NCI-H446 (cell line): ENCODE results near the gene ANO7.

Source experiments
- DNase-seq, 2 experiments: peaks; one replicate each; lab custom pipeline; 2025; lab: John Stamatoyannopoulos, UW

The ANO7 gene

DNA sequence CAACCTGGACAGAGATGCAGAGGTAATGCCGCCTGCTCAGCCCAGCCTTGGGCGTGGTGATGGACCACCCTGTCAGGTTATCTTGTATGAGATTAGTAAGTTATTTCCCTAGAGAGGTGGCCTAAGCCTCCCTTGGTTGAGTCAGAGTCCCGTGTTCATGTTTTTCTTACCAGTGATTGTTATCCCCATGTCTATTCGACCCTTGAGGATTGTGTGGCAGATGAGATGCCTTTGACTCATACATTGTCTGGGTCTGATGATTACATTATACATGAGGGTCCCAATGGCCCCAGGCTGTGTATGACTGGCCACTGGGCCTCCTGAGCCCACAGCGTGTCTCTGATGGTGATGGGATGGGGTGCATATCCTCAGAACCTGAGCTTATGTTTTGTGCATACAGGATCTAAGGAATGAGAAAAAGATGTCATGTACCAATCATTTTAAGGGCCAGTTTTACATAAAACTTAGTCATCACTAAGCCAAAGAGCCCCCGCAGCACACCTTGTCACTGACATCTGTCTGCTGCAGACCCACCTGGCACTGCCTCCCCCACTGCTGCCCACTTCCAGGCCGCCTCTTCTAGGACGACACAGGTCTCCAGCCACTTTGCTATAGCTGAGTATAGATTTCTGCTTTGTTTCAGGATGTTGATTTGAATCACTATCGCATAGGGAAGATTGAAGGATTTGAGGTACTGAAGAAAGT is 30.5 kb upstream of the ANO7 start:
- DNase-seq, result no peak

DNA sequence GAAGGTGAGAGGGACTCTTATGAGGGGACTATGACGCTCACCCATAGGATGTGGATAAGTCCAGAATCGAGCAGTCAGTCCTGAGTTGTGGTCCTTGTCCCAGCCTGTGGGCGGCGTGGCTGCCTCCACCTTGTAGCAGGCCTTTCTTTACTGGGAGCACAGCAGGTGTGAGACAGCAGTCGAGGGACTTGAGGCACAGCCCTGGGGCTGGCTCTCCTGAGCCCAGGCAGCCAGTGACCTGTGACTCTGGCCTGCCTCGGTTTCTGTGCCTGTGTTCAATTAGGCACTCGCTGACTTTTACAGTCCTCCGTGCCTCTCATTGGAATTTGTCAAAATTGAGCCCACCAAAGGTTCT is 30.0 kb upstream of the ANO7 start:
- no peak for DNase-seq

DNA sequence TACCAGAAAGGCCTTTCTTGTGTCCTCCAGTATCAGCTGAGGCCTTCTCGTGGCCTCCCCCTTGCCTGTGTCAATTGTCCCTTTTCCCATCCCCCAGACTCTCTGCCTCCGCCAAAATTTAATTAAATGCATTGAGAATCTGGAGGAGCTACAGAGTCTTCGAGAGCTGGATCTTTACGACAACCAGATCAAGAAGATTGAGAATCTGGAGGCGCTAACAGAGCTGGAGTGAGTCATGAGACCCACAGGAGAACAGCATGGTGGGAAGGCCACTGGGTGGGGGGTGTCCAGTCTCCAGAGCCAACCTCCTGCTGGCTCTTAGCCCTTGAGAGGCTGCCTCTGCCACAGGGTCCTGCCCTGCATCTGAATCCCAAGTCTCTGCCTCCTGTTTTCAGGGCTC is 29.4 kb upstream of the ANO7 start:
- DNase-seq, result no peak

DNA sequence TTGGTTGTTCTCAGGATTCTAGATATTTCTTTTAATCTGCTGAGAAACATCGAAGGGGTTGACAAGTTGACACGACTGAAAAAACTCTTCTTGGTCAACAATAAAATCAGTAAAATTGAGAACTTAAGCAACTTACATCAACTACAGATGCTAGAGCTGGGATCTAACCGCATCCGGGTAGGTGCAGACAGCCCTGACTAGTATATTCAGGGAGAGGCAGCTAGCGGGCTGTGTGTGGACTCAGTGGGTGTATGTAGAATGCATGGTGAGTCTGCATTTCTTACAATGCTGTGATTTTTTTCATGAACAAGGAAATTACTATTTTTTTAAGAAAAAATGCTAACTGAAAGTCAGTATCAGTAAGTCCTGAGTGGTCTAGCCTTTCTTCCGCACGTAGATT is 28.2 kb upstream of the ANO7 start:
- no peak for DNase-seq

DNA sequence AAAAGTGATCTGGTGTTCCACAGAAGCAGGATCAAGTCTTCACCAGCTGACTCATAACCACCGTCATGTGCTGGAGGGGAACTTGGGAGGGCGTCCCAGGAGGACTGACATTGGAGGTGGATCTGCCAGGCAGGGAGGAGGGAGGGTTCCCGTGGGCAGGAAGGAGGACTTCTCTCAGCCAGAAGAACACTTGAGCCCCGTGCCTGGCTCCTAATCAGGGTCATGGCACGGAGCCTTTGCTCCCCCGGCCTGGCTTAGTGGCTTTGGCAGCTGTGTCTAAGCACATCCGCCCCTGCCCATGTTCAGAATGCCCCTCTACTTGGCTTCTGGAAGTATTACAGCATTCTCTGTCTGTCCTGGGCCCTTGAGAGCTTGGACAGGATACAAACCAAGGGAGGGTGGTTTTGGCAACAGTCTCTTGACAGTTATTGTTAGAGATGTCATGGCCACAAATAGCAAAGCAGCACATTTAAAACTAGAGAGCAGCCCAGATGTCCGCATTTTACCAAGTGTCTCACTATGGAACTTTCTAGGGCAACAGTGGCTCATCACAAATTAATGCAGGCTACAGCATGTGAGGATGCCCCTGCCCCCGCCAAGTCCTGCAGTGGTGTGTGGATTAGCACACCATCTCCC is 26.7 kb upstream of the ANO7 start:
- DNase-seq, result peak; percentile 49 to 86

DNA sequence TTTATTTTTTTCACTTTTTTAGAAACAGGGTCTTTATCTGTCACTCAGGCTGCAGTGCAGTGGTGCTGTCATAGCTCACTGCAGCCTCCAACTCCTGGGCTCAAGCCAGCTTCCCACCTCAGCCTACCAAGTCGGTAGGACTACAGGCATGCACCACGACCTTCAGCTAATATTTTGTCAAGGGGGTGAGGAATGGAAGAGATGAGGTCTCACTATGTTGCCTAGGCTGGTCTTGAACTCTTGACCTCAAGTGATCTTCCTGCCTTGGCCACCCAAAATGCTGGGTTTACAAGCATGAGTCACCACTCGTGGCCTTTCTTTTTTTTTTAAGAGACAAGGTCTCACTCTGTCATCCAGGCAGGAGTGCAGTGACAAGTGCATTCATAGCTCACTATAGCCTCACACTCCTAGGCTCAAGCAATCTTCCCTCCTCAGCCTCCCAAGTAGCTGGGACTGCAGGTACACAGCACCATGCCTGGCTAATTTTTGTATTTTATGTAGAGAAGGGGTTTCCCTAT is 24.8 kb upstream of the ANO7 start:
- no peak for DNase-seq

DNA sequence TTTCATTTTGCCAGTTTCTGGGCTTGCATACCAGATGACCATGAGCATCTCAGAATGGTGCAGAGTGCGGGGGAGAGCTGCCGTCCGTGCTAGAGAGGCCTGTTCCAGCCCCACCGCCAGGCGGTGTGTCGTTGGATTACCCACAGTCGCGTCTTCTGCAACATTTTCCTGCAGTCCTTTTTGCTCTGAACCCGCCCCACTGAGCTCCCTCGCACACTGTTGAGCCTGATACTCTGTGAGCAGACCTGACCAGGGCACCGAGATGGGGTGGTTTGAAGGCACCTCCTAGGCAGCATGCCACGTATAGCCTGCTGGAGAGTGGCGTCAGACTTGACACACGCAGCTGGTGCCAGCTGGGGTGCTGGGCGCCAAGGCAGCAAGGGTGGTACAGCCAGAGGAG is 20.1 kb upstream of the ANO7 start:
- DNase-seq, result no peak

DNA sequence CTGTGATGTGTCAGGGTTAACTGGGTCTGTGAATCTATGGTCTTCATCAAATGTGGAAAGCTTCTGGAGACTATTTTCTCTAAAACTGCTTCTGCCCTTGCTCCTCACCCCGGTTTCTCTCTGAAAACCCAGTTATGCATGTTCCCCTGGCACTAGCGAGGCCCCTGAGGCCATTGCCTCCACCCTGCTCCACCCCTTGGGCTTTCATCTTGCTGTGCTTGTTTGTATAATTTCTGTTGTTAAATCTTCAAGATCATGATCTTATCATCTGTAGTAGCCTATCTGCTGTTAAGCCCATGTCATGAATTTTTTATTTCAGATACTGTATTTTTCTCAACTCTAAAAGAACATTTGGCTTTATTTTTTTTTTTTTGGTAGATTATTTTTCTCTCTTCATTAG is 14.9 kb upstream of the ANO7 start:
- no peak for DNase-seq

DNA sequence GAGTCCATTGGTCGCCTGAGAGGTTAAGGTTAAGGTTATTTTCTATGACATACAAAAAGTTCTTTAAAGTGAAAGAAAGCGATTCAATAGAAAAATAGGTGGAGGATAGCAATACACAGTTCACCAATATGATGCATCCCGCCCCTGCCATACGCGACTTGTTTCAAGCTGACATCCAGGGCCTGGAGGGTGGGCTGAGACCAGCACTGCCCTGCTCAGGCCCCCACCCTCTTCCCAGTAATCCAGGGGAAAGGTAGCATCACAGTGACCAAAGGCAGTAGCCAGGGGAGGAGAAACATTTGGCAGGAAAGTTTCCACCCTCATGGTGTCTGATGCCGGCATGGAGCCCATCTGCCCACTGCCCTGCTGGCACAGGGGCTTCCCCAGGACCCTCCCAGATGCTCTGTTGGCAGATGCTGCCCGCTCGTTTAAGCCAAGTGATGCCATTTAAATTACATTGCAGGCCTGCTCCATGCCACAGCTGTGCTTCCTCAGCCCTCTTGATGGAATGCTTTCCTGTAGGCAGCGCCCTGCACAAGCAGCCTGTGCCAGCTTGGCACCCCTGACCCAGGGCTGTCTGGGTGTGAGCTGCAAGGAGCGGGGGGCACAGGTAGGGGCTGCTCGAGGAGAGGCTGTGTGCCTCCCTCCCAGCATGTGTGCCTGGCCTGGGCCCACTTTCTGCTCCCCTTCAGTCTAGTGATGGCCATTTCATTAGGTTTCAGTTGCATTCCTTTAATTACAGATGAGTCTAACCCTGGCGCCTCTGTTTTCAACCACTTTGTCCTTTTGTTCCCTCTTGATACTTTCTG is 10.7 kb upstream of the ANO7 start:
- DNase-seq, result peak in 1 of 2 experiments; percentile 26

DNA sequence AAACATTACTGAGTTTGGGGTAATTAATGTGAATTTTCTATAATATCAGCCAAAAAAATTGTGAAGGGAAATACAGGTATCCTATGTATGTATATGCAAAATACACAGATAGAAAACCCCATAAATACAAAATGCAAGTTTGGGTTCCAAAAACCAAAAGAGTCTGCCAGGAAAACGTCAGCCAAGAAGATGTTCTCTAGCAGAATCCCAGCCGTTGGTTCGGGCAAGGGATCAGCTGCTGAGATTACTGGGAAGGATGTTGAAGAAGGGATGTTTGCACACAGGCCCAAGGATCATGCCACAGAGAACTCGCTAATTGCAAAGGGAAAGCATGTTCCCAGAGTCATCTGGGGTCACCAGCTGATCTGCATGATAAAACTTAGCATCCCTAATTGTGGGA is 9.5 kb upstream of the ANO7 start:
- no peak for DNase-seq

DNA sequence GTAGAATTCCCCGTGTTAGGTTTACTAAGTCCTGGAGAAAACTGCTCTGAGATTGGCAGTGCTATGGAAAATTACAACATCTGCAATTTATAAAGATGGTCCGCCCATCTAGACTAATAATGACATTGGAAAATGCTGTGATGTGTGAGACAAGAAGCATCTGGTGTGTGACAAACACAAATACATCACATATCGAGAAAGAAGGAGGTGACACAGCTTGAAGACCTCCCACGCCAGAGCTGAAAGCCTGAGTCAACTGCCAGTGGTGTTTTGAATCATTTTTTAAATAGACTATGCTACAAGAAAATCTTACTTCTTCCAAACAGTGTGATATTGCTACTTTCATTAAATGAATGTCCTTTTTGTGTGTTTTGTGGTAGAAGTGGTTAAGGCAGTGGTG is 8.6 kb upstream of the ANO7 start:
- DNase-seq, result no peak

DNA sequence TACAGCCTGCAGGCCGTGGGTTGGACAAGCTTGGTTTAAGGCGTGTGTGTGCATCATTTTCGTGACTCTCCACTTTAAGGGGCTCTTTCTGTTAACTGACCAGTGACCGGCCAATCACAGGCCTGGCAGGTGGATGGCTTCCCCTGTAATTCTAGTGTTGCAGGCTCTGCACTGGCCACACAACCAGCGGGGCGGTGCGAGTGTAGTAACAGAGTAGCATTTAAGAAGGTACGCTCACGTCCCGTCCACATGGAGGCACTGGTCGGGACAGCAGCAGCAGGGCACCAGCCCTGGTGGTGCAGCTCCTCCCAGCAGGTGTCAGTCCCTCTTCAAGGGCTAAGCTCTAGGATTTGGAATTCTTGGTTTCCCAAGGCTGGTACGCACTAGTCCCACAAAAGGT is 8.0 kb upstream of the ANO7 start:
- DNase-seq, result no peak

DNA sequence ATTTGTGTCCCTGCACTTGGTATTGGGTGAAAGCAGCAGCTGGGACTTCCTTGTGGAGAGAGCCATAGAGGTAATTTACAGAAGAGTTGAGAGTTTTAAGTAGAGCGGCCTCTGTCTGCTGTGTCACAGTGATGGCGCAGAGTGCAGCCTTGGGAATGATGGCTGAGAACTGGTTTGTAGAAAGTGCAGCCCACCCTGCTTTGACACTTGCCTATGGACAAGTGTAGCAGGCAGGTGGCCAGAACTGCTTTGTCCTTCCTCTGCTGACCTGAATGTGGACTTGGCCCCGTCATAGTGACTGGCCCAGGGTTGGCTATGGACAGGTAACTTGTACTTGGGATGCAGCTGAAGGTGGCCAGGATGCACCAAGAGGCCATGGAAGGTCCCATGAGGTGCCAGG is 6.4 kb upstream of the ANO7 start:
- no peak for DNase-seq

DNA sequence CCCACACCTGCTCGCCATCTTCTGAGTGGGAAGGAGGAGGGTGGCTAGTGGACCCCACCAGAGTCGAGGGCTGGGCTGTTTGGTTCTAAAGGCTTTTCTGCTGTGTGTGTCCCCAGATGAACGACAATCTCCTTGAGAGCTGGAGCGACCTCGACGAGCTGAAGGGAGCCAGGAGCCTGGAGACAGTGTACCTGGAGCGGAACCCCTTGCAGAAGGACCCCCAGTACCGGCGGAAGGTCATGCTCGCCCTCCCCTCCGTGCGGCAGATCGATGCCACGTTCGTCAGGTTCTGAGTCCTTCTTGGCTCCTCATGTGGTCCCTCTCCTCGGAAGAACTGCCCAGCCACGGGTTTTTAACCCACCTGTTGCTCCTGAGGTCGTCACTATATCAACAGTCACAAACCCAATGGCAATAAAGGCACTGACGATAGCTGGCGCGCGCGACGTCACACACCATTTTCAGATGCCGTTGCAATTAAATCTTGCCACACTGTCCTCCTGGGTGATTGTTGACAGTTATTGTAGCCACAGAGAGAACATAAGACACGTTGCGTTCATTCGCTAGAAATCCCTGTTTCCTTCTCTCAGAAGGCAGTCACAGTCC is 5.8 kb upstream of the ANO7 start:
- no peak for DNase-seq

DNA sequence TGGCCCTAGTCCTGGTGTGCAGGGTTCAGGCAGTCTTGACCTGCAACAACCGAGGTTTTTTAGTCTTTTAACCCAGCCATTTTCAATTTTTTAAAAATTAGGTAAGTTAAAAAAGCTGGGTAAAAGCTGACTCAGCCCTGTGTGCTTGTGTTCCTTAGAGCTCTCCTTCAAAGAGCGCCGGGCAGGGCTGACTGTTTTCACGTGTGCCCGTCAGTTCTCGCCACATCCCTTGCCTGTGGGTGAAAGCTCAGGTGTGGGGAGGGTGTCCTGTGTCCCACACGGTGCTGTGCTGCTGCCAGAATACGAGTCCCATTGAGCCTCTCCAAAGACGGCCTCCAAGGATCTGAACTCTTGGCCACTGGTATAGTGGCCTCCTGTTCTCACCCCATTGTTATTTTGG is 5.3 kb upstream of the ANO7 start:
- DNase-seq, result no peak

DNA sequence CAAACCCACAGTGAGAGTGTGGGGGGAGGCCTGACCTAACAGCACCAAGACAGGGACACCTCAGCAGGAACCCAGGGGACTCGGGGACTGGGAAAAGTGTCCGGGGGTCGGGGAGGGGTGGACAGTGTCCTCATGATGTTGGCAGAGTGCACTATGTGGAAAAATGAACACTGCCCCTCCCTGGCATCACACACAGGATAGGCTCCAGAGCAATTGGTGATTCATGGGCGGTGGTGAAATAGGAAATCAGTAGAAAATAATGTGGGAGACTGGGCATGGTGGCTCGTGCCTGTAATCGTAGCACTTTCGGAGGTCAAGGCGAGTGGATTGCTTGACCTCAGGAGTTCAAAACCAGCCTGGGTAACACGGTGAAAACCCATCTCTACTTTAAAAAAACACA is 3.6 kb upstream of the ANO7 start:
- DNase-seq, result no peak

DNA sequence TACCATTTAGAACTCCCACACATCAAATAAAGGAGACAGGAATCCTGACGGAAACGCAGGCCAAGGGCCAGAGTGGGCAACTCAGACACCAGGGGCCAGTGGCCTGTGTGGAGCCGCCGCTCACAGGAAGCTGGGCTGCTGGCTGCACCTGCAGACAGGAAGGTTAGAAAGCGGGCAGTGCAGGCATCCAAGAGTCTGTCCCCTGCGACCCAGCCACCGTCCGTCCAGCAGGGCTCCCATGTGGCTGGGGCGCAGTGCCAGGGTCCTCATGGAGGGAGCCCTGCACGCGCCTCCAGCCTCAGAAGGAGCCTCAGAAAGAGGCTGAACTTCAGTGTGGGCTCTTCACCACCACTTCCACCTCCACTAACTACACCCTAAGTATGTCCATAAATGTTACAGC is 2.5 kb upstream of the ANO7 start:
- DNase-seq, result no peak

DNA sequence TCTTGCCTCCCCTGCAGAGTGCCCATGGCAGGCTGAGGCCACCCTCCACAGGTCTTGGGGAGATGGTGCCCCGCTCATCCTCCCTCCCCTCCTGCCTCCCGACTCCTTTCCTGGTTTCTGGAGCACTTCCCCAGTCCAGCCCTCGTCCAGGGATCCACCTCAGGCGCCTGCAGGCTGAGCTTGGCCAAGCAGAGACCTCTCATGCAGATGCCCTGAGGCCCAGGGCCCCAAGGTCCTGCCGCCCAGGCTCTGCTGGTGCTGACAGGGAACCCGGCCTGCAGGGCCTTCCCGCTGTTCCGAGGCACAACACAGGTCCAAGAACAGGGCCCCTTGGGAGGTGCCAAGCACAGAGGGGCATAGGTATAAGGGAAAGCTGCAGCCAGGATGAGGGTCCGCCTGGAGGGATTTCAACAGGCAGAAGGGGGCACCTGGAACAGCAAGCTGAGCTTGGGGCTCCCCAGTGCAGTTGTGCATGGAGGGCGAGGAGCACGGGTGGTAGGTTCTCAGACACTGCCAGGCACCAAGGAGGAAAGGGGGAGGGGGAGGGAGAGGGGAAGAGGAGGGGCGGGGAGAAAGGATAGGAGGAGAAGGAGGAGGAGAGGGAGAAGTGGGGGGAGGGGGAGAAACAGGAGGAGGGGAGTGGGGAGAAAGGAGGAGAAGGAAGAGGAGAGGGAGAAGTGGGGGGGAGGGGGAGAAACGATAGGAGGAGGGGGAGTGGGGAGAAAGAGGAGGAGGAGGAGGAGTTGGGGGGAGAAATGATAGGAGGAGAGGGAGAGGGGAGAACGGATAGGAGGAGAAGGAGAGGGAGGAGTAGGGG is 1.2 kb upstream of the ANO7 start:
- no peak for DNase-seq

DNA sequence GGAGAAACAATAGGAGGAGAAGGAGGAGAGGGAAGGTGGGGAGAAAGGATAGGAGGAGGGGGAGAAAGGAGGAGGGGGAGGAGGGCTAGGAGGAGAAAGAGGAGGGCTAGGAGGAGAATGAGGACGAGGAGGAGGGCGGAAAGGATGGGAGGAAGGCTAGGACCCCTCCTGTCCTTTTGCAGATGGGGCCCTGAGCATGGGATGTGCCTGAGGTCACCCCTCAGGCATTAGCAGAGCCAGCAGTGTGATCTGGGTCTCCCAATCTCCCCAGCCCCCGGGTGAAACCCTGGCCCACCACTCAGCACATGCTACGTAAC is 601 bp upstream of the ANO7 start:
- DNase-seq, result no peak

DNA sequence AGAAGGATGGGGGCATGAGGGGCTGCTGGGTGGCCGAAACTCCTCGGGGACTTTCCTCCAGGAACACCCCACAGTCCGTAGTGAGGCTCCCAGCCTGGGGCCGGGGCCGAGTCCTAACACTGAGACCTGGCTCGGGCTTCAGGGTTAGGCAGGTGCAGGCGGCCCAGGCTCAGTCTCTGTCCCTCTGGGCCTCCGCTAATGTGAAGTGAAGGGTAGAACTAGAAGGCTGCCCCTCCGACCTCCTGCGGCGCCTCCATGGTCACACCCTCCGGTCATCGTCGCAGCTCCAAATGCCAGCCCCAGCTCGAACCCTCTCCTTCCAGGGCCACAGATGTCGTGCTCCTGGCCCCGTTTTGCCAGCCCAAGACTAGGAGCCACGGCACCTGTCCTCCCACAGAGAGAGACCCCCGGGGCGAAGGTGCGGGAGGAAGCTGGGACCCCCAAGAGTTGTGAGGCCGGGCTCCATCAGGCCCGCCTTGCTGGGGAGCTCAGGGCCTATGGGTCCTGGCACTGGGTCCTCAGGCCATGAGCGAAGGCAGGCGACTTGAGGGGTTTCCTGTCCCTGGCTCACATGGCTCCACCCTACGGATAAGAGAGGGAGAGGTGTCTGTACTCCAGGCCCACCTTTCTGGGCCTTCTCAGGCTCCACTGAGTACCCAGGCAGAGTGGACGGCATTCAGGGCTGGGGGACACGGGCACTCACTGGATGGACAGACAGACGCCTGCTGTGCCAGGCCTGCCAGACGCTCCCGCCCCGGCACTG is 797 bp downstream of the ANO7 start:
- no peak for DNase-seq

DNA sequence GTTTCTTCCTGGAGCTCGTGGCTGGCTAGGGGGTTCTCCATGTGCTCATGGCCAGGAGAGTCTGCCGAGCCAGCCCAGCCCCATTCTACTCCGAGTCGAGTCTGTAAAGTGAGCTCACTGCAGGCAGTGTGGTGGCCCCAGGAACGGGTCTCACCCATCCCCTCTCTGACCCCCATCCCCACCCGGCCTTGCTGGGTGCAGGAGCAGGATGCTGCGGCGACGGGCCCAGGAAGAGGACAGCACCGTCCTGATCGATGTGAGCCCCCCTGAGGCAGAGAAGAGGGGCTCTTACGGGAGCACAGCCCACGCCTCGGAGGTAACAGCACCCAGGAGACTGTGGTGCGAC is 1.4 kb downstream of the ANO7 start:
- DNase-seq, result no peak
